Activated naive CD8-positive, alpha-beta T cell treated with anti-CD3 and anti-CD28 coated beads, Interleukin-2, amount 50 U/mL, for 24 hours (primary cell): ENCODE results near the gene TIMM22.
"Not testable (repeated sequence)": the region's sequence is repeated elsewhere in the genome, so short reads cannot be mapped to it uniquely, and the experiment has no call there.

Experiments used
- ATAC-seq: fragments of 150-1000 bp; cut with Tn5 transposase; one replicate; pipeline ENCODE4 v1.10.0; 2021
- DNase-seq: peaks from one replicate; pipeline ENCODE4 v3.0.0; 2021
- H3K27ac Mint-ChIP-seq: one replicate; pipeline ENCODE4 v1.8.0; 2021; ENCODE audit warnings: mild to moderate bottlenecking, mixed read lengths
- H3K27me3 Mint-ChIP-seq: one replicate; pipeline ENCODE4 v1.8.0; 2021; ENCODE audit warnings: mixed read lengths
- H3K36me3 Mint-ChIP-seq: one replicate; pipeline ENCODE4 v1.8.0; 2021; ENCODE audit warnings: low read depth, mixed read lengths
- H3K4me1 Mint-ChIP-seq: one replicate; pipeline ENCODE4 v1.8.0; 2021; ENCODE audit warnings: mixed read lengths
- H3K4me3 Mint-ChIP-seq: one replicate; pipeline ENCODE4 v1.8.0; 2021; ENCODE audit warnings: mild to moderate bottlenecking, moderate library complexity, mixed read lengths
- H3K9me3 Mint-ChIP-seq: one replicate; pipeline ENCODE4 v1.8.0; 2021; ENCODE audit warnings: mixed read lengths

The TIMM22 gene

DNA sequence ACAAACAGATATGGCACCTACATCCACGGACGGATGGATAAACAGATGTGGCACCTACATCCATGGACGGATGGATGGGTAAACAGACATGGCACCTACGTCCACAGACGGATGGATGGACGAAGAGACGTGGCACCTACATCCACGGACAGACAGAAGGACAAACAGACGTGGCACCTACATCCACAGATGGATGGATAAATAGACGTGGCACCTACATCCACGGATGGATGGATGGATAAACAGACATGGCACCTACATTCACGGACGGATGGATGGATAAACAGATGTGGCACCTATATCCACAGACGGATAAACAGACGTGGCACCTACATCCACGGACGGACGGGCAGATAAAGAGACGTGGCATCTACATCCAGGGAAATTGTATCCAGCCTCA, 45.6 kb downstream of the TIMM22 start:
- H3K4me3 Mint-ChIP-seq = no peak overlapping the region
- no peaks in the 10 kb centered on the region for H3K9me3 Mint-ChIP-seq
- H3K4me1 Mint-ChIP-seq = no peaks in the 10 kb centered on the region
- DNase-seq = no peak
- H3K27me3 Mint-ChIP-seq = no peaks in the 10 kb centered on the region
- peaks cover 4% of the 10 kb centered on the region for H3K36me3 Mint-ChIP-seq
- no peak overlapping the region for H3K27ac Mint-ChIP-seq
- no peak for ATAC-seq

GRCh38 chr17:1043601-1044251, 46.8 kb downstream of the TIMM22 start:
- Mint-ChIP-seq H3K9me3 (no peaks in the 10 kb centered on the region), H3K36me3 (peaks cover 4% of the 10 kb centered on the region), H3K27ac (no peak overlapping the region), H3K4me1 (no peaks in the 10 kb centered on the region), H3K4me3 (no peak overlapping the region), H3K27me3 (no peaks in the 10 kb centered on the region)
- DNase-seq (no peak), ATAC-seq (no peak)

DNA sequence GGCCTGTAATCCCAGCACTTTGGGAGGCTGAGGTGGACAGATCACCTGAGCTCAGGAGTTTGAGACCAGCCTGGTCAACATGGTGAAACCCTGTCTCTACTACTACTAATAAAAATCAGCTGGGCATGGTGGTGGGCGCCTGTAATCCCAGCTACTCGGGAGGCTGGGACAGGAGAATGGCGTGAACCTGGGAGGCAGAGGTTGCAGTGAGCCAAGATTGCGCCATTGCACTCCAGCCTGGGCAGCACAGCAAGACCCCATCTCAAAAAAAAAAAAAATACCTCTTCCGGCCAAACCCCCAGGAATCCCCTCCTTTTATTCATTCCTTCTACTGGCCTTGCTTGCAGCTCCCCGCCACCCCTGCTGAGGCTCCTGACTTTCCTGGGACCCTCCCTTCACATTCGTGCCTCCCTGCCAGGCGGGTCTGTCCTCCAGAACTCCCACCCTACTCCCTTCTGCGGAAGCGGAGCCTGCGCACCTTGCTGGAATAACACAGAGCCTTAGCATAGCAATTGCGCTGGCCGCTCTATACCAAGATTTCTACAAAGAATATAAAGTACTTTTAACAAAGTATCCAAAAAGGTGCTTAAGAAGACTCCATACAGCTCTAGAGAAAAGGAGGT, 47.6 kb downstream of the TIMM22 start:
- not testable (repeated sequence) for H3K4me1 Mint-ChIP-seq, DNase-seq, H3K36me3 Mint-ChIP-seq, H3K9me3 Mint-ChIP-seq, H3K4me3 Mint-ChIP-seq, H3K27me3 Mint-ChIP-seq, ATAC-seq, H3K27ac Mint-ChIP-seq

DNA sequence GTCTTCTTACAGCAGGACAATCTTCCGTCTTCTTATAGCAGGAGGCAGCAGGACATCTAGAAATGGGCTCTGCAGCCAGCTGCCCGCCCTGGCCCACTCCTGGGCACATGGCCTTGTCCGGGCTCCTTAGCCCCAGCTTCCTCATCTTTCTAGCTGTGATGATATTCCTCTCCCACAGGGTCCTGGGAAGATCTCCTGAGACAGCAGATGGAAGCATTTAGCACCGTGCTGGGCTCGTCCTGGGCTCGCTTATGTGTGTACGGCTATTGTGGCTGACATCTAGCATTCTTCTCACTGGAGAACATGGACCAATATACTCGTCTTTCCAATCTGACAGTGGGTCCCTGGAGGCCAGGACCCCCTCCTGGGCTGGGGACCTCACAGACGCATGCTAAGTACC, 48.5 kb downstream of the TIMM22 start:
- Mint-ChIP-seq H3K4me1 (no peaks in the 10 kb centered on the region), H3K4me3 (no peak overlapping the region), H3K36me3 (peaks cover 6% of the 10 kb centered on the region), H3K27me3 (no peaks in the 10 kb centered on the region), H3K27ac (no peak overlapping the region), H3K9me3 (no peaks in the 10 kb centered on the region)
- DNase-seq (no peak), ATAC-seq (no peak)

- no peak for ATAC-seq
- no peak overlapping the region for H3K27ac Mint-ChIP-seq
- no peak for DNase-seq
- H3K4me3 Mint-ChIP-seq = no peak overlapping the region
- peaks cover 3% of the 10 kb centered on the region for H3K36me3 Mint-ChIP-seq
- no peaks in the 10 kb centered on the region for H3K4me1 Mint-ChIP-seq
- no peaks in the 10 kb centered on the region for H3K27me3 Mint-ChIP-seq
- no peaks in the 10 kb centered on the region for H3K9me3 Mint-ChIP-seq
These were observed 50.4 kb downstream of the TIMM22 start for GRCh38 chr17:1047177-1047878.

DNA sequence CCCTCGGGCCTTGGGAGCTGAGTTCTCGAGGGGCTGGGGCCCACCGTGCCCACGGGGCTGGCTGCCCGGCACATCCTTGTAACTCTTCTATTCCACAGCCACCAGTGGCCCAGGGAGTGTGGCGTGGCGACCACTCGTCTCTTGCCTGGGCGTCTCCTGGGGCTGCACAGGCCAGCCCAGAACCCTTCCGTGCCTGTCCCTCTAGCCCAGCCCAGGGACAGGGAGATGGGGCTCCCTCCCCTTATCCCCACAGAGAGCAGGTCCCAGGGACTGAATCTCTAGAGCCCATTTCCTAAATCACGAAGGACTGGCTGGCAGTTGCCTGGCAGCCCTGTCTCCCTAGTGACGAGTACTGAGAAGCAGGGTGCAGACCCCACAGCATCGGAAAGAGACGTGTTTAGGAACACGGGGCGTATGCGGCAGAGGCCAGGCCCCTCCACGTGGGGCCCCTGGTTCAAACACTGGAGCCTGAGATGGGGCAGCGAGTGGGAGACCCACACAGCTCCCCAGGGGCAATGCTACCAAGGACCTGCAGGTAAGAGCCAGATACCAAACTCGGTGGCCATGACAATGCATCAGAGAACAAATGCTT, 51.0 kb downstream of the TIMM22 start:
- H3K27ac Mint-ChIP-seq = no peak overlapping the region
- DNase-seq (no peak), ATAC-seq (no peak)
- H3K4me3 Mint-ChIP-seq = no peak overlapping the region
- H3K4me1 Mint-ChIP-seq = no peaks in the 10 kb centered on the region
- peaks cover 3% of the 10 kb centered on the region for H3K36me3 Mint-ChIP-seq
- H3K9me3 Mint-ChIP-seq = no peaks in the 10 kb centered on the region
- no peaks in the 10 kb centered on the region for H3K27me3 Mint-ChIP-seq

GRCh38 chr17:1048516-1049115, 51.7 kb downstream of the TIMM22 start:
- ATAC-seq, H3K4me1 Mint-ChIP-seq, H3K4me3 Mint-ChIP-seq, DNase-seq, H3K27me3 Mint-ChIP-seq, H3K9me3 Mint-ChIP-seq, H3K36me3 Mint-ChIP-seq, H3K27ac Mint-ChIP-seq: not testable (repeated sequence)

DNA sequence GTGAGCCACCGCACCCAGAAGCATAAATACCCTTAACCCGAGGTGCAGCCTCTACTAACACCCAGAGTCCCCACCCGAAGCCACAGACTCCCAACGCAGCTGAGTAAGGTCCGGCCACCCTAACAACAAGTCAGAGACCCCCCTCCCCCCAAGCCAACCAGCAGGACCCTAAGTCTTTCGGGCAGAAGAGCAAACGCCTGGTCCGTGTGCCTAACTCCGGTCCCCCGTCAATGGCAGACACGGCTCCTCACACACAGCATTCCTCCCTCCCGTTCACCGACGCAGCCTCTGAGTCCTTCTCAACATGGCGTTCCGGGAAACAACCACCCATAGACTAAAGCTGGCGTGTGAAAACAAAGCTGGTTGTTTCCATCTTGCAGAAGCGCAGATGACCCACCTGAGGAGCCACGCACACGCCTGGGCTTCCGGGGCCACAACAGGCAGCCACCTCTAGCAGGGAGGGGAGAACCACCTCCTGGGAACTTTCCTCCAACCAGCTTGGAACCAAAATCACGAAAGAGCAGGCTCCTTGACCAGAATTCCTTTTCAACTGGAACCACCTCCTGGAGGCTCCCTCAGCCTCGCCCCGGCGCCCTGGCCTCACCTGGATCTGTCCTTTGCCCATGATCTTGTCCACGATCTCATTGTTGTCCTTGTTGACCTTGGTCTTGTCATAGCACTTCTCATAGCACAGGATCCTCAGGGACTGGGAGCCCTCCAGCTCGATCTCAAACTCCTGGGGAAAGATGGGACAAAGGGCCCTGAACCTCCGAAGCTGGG, 52.7 kb downstream of the TIMM22 start:
- no peak for DNase-seq
- Mint-ChIP-seq H3K4me3 (no peak overlapping the region), H3K27ac (no peak overlapping the region), H3K4me1 (no peaks in the 10 kb centered on the region), H3K27me3 (no peaks in the 10 kb centered on the region), H3K9me3 (no peaks in the 10 kb centered on the region), H3K36me3 (peaks cover 3% of the 10 kb centered on the region)
- ATAC-seq = no peak

GRCh38 chr17:1050246-1050995, 53.5 kb downstream of the TIMM22 start:
- Mint-ChIP-seq H3K9me3 (no peaks in the 10 kb centered on the region), H3K27me3 (no peaks in the 10 kb centered on the region), H3K4me3 (no peak overlapping the region), H3K36me3 (peaks cover 2% of the 10 kb centered on the region), H3K4me1 (no peaks in the 10 kb centered on the region), H3K27ac (no peak overlapping the region)
- DNase-seq (no peak), ATAC-seq (no peak)

DNA sequence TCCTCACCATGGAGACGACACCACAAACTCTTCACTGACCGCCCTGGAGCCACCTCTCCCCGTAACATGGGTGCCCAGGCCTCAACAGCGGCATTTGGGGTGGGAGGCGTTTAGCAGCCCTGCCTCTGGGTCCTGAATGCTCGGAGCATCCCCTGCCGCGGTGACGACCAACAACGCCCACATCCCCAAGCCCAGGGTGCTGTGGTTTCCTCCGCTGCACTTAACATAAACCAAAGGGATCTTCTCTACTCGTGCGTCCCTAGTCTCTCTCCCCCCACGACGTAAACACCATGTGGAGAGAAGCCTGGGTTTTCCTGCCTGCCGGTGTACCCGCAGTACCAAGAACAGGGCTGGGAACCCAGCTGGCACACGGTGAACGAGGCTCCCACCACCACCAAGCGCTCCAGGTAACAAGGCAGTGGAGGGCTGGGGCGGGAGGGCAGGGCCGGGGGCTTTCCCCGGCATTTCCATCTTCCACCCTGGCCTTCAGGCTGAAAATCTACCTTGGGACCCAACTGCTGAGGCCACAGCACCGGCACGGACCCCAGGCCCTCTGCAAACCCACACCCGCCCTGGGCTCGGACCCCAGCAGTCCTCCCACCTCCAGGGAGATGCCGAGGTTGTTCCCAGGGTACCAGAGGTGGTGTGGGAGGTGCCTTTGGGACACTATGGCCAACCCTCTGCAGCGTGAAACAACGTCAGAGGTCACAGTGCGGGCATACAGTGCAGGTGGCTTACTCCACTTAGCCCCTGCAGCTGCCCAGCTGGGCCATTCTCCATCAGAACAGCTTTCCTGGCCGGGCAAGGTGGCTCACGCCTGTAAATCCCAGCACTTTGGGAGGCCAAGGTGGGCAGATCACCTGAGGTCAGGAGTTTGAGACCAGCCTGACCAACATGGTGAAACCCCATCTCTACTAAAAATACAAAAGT, 54.3 kb downstream of the TIMM22 start:
- H3K4me1 Mint-ChIP-seq = no peaks in the 10 kb centered on the region
- peaks cover 2% of the 10 kb centered on the region for H3K36me3 Mint-ChIP-seq
- no peak overlapping the region for H3K4me3 Mint-ChIP-seq
- no peaks in the 10 kb centered on the region for H3K27me3 Mint-ChIP-seq
- DNase-seq = no peak
- ATAC-seq = no peak
- H3K9me3 Mint-ChIP-seq = no peaks in the 10 kb centered on the region
- no peak overlapping the region for H3K27ac Mint-ChIP-seq
